Astrocyte (in vitro differentiated cells and primary cell): ENCODE results near the gene TFG. TPM values are rescaled to one million over a fixed set of nuclear protein-coding genes. Genes with fewer than 3 reads are reported as not detected.

Experiments used
- DNase-seq: peaks from one replicate; pipeline ENCODE4 v3.0.0-alpha.2; 2010; ENCODE audit warnings: low read depth
- FAIRE-seq: peaks from 2 replicates; lab custom pipeline; 2011; peaks lifted over from hg19 to GRCh38; lab: Jason Lieb, UNC
- H2AFZ ChIP-seq: 2 replicates; pipeline ENCODE4 v1.6.0; 2012; ENCODE audit warnings: low read depth, low read length, inconsistent platforms
- H3K27ac ChIP-seq: 2 replicates; pipeline ENCODE4 v1.5.1; 2011; ENCODE audit warnings: low read depth, low read length, inconsistent platforms
- H3K27me3 ChIP-seq: 2 replicates; pipeline ENCODE4 v1.6.0; 2011; ENCODE audit warnings: low read length, inconsistent platforms; ENCODE audit not compliant: insufficient read depth
- H3K36me3 ChIP-seq: 2 replicates; pipeline ENCODE4 v1.5.1; 2011; ENCODE audit warnings: low read length, inconsistent platforms; ENCODE audit not compliant: insufficient read depth
- H3K4me1 ChIP-seq: 2 replicates; pipeline ENCODE4 v1.5.1; 2011; ENCODE audit warnings: low read length, inconsistent platforms; ENCODE audit not compliant: insufficient read depth
- H3K4me2 ChIP-seq: 2 replicates; pipeline ENCODE4 v1.6.0; 2012; ENCODE audit warnings: low read length, inconsistent platforms
- H3K4me3 ChIP-seq: 2 replicates; pipeline ENCODE4 v1.5.1; 2011; ENCODE audit warnings: low read depth, mild to moderate bottlenecking, low read length, inconsistent platforms; ENCODE audit not compliant: insufficient read depth
- H3K79me2 ChIP-seq: 2 replicates; pipeline ENCODE4 v1.6.0; 2012; ENCODE audit warnings: mild to moderate bottlenecking, low read length, inconsistent platforms; ENCODE audit not compliant: insufficient read depth
- H3K9ac ChIP-seq: 2 replicates; pipeline ENCODE4 v1.6.0; 2012; ENCODE audit warnings: mild to moderate bottlenecking, low read length, inconsistent platforms
- H3K9me3 ChIP-seq: 2 replicates; pipeline ENCODE4 v1.5.1; 2012; ENCODE audit warnings: low read depth, mild to moderate bottlenecking, low read length, inconsistent platforms; ENCODE audit not compliant: insufficient read depth
- H4K20me1 ChIP-seq: 2 replicates; pipeline ENCODE4 v1.6.0; 2012; ENCODE audit warnings: low read length, inconsistent platforms; ENCODE audit not compliant: insufficient read depth
- H3K27ac Mint-ChIP-seq: one replicate; pipeline ENCODE4 v1.8.0; 2021; ENCODE audit warnings: mild to moderate bottlenecking, mixed read lengths; ENCODE audit not compliant: unreplicated experiment
- H3K27me3 Mint-ChIP-seq: one replicate; pipeline ENCODE4 v1.8.0; 2021; ENCODE audit warnings: low read depth, mixed read lengths; ENCODE audit not compliant: unreplicated experiment
- H3K36me3 Mint-ChIP-seq: one replicate; pipeline ENCODE4 v1.8.0; 2021; ENCODE audit warnings: low read depth, mixed read lengths; ENCODE audit not compliant: unreplicated experiment
- H3K4me1 Mint-ChIP-seq: one replicate; pipeline ENCODE4 v1.8.0; 2021; ENCODE audit warnings: low read depth, mixed read lengths; ENCODE audit not compliant: unreplicated experiment
- H3K4me3 Mint-ChIP-seq: one replicate; pipeline ENCODE4 v1.8.0; 2021; ENCODE audit warnings: mild to moderate bottlenecking, moderate library complexity, mixed read lengths; ENCODE audit not compliant: unreplicated experiment
- H3K9me3 Mint-ChIP-seq: one replicate; pipeline ENCODE4 v1.8.0; 2021; ENCODE audit warnings: mild to moderate bottlenecking, mixed read lengths; ENCODE audit not compliant: unreplicated experiment
- CTCF ChIP-seq: IDR thresholded peaks from 2 replicates; pipeline ENCODE4 v1.5.1; 2011; ENCODE audit warnings: low read depth, mild to moderate bottlenecking, inconsistent platforms, low read length, moderate library complexity; ENCODE audit not compliant: insufficient read depth
- EZH2 ChIP-seq: IDR thresholded peaks from 2 replicates; pipeline ENCODE4 v1.6.1; 2012; ENCODE audit warnings: mild to moderate bottlenecking, low read length, inconsistent platforms; ENCODE audit not compliant: insufficient read depth
- total RNA-seq: library from RNA; stranded (reverse); gene quantifications from 2 replicates; pipeline ENCODE4 v1.2.1, GENCODE V29; 2021

Gene TFG
- total RNA-seq, 1 donor from 2014 or later = 155 TPM

DNA sequence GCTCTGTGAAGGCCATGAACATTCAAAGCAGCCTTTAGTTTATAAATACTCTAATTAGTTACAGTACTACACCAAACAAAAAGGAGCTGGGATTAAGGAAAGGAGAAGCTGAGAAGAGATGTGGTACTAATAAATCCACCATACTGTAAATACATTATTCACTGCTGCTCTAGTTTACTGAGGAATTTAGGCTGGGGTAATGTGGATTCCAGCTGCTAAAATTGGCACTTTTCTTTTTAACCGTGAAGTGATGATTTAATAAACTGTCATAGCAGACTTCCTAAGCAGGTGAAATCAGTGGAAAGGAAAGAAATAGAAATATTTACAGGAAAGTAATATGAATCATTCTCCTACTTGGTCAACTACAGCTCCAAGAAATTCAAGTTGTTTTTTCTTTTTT is 88.7 kb downstream of the TFG start:
- Histone ChIP-seq H2AFZ (no peak overlapping the region), H3K27ac (no peak overlapping the region), H3K36me3 (no peaks in the 10 kb centered on the region), H3K9ac (no peak overlapping the region), H3K4me3 (no peak overlapping the region), H3K9me3 (no peaks in the 10 kb centered on the region), H4K20me1 (no peaks in the 10 kb centered on the region), H3K27me3 (no peaks in the 10 kb centered on the region), H3K4me2 (no peak overlapping the region), H3K79me2 (no peaks in the 10 kb centered on the region), H3K4me1 (no peaks in the 10 kb centered on the region)
- TF ChIP-seq EZH2 (no peak), CTCF (no peak)
- peaks cover 5% of the 10 kb centered on the region for H3K4me1 Mint-ChIP-seq
- H3K27me3 Mint-ChIP-seq = no peaks in the 10 kb centered on the region
- H3K27ac Mint-ChIP-seq = no peak overlapping the region
- no peaks in the 10 kb centered on the region for H3K9me3 Mint-ChIP-seq
- FAIRE-seq (no peak), DNase-seq (peak; percentile 30)
- H3K36me3 Mint-ChIP-seq = no peaks in the 10 kb centered on the region
- no peak overlapping the region for H3K4me3 Mint-ChIP-seq

Other genes starting within 250 kb of the TFG start
- 35.5 and 49.7 TPM in 2 replicates for gene TMEM45A, start 216.9 kb upstream of the TFG start, total RNA-seq
- gene ADGRG7, start 99.9 kb upstream of the TFG start, total RNA-seq = not detected in 2 replicates